ENCODE data around the gene NADSYN1. TPM values are rescaled to one million over a fixed set of nuclear protein-coding genes. Genes with fewer than 3 reads are reported as not detected.

Gene NADSYN1
- total and polyA plus RNA-seq, 2 of the 13 experiments (the other 11 are each of a cell fraction or from before 2014, with no cell fraction given) = 35.7 to 51.5 TPM

- TF ChIP-seq ZBTB43 (CRISPR knock-in tag; conservative IDR thresholded peaks at IDR 0.05) = no peak
- no peak for TF ChIP-seq ZNF142 (CRISPR knock-in tag; IDR thresholded peaks at IDR 0.05)
- TF ChIP-seq ZNF180 (CRISPR knock-in tag; IDR thresholded peaks at IDR 0.05; ENCODE audit: borderline replicate concordance, low read depth) = no peak
- no peak for TF ChIP-seq ZBTB1 (CRISPR knock-in tag; IDR thresholded peaks at IDR 0.05; ENCODE audit: borderline replicate concordance)
- TF ChIP-seq RNF2 (conservative IDR thresholded peaks at IDR 0.05; ENCODE audit: low read depth) = no peak
- TF ChIP-seq CC2D1A (CRISPR knock-in tag; IDR thresholded peaks at IDR 0.05) = no peak
- no peak for TF ChIP-seq ZNF275 (CRISPR knock-in tag; IDR thresholded peaks at IDR 0.05; ENCODE audit: borderline replicate concordance)
- TF ChIP-seq ZFP62 (CRISPR knock-in tag; IDR thresholded peaks at IDR 0.05) = no peak
- TF ChIP-seq ZKSCAN5 (CRISPR knock-in tag; IDR thresholded peaks at IDR 0.05) = no peak
- TF ChIP-seq TIGD3 (CRISPR knock-in tag; IDR thresholded peaks at IDR 0.05; ENCODE audit: borderline replicate concordance) = no peak
- peak in 1 of 2 experiments; percentile 53; a peak in 1 of 4 replicates for TF ChIP-seq POLR2A (IDR thresholded peaks at IDR 0.05; ENCODE audit: insufficient read depth in 1 of 2, low read depth in 2 of 2, low read length in 2 of 2)
- TF ChIP-seq ZNF383 (CRISPR knock-in tag; IDR thresholded peaks at IDR 0.05; ENCODE audit: borderline replicate concordance) = no peak
- TF ChIP-seq NR2F1 (CRISPR knock-in tag; IDR thresholded peaks at IDR 0.05) = no peak
These were observed at the start of gene NADSYN1 (continued) for GRCh38 chr11:71453037-71453917.
